ENCODE measurements around the gene ACTN1. TPM values are rescaled to one million over a fixed set of nuclear protein-coding genes. Genes with fewer than 3 reads are reported as not detected.

ACTN1 gene
- total RNA-seq, 4 donors from 2014 or later: 958 to 2,110 (median 1,439) TPM

- TF ChIP-seq POLR2AphosphoS5 (IDR thresholded peaks at IDR 0.05) (no peak), EP300 (IDR thresholded peaks at IDR 0.05) (no peak), POLR2A (IDR thresholded peaks at IDR 0.05; ENCODE audit: low read depth) (no peak)
- TF ChIP-seq, protein P1, sequence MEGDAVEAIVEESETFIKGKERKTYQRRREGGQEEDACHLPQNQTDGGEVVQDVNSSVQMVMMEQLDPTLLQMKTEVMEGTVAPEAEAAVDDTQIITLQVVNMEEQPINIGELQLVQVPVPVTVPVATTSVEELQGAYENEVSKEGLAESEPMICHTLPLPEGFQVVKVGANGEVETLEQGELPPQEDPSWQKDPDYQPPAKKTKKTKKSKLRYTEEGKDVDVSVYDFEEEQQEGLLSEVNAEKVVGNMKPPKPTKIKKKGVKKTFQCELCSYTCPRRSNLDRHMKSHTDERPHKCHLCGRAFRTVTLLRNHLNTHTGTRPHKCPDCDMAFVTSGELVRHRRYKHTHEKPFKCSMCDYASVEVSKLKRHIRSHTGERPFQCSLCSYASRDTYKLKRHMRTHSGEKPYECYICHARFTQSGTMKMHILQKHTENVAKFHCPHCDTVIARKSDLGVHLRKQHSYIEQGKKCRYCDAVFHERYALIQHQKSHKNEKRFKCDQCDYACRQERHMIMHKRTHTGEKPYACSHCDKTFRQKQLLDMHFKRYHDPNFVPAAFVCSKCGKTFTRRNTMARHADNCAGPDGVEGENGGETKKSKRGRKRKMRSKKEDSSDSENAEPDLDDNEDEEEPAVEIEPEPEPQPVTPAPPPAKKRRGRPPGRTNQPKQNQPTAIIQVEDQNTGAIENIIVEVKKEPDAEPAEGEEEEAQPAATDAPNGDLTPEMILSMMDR (IDR thresholded peaks at IDR 0.05): no peak
- no peak overlapping the region for H3K4me3 ChIP-seq
- peaks cover 0 to 40% (median 26%) of the 10 kb centered on the region in 4 donors for H3K4me1 ChIP-seq
- WGBS: 69% methylated on average over 12 of the region's 18 CpGs
- peak overlapping the region; percentile 71 to 98 (median 90) for H3K27ac ChIP-seq (replicated peaks in 1 of 4)
- H3K9me3 ChIP-seq: no peaks in the 10 kb centered on the region
- DNase-seq (ENCODE audit: extremely low spot score): no peak
- H3K36me3 ChIP-seq: peaks cover 97 to 100% (median 100%) of the 10 kb centered on the region in 4 donors
- intact Hi-C loops (cut with DNase I): no loop called here
- no peaks in the 10 kb centered on the region for H3K27me3 ChIP-seq
Measured at GRCh38 chr14:68877993-68878575, 101.0 kb downstream of the ACTN1 start.

GRCh38 chr14:68876976-68877375, 102.1 kb downstream of the ACTN1 start:
- H3K27ac ChIP-seq (replicated peaks in 1 of 4): peak overlapping the region; percentile 71 to 98 (median 90)
- peaks cover 93 to 100% (median 100%) of the 10 kb centered on the region in 4 donors for H3K36me3 ChIP-seq
- no peak overlapping the region for H3K4me3 ChIP-seq
- TF ChIP-seq POLR2AphosphoS5 (IDR thresholded peaks at IDR 0.05) (no peak), EP300 (IDR thresholded peaks at IDR 0.05) (no peak), POLR2A (IDR thresholded peaks at IDR 0.05; ENCODE audit: low read depth) (no peak)
- TF ChIP-seq, protein P1 (IDR thresholded peaks at IDR 0.05): no peak
- no peaks in the 10 kb centered on the region for H3K27me3 ChIP-seq
- H3K4me1 ChIP-seq: peaks cover 0 to 34% (median 21%) of the 10 kb centered on the region in 4 donors
- WGBS: 92% methylated on average over 6 of the region's 6 CpGs
- intact Hi-C loops (cut with DNase I): no loop called here
- H3K9me3 ChIP-seq: no peaks in the 10 kb centered on the region
- no peak for DNase-seq (ENCODE audit: extremely low spot score)

DNA sequence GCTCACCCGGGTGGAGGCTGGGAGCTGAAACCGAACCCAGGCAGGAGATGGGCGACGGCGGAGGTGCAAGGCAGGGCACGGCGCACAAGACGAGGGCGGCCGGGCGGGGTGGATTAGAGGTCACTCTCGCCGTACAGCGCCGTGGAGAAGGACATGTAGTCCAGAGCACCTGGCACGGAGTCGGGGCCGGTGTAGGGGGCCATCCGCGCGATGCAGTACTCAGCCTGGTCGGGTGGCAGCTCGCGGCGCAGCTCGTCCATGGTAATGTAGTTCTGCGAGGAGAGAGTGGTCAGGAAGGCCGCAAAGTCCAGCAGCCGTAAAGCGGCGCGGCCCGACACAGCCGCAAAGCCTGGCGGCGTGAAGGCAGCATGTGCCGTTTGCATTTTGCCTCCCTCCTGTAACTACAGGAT, 104.4 kb downstream of the ACTN1 start:
- 93% methylated on average over 37 of the region's 37 CpGs for WGBS
- Histone ChIP-seq H3K36me3 (peaks cover 78 to 90% (median 87%) of the 10 kb centered on the region in 4 donors), H3K27ac (replicated peaks in 1 of 4) (peak overlapping the region in 1 of 4 donors; percentile 10)

DNA sequence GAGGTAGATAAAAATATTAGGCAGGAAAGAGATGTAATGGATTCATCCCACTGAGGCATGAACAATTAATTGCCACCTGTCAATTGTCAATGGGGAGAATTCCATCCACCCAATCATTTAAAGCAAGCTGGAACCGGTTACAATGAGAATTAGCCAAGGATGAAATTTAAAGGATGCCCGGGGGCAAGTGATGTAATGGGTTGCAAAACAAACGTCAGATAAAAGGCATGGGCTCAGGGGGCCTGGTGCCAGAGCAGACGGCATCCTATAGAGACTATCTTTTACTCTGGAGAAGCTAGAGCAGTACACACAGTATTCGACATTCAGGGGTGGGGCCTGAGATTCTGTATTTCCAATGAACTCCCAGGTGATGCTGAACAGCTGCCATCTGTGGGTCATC, 105.7 kb downstream of the ACTN1 start:
- H3K27ac ChIP-seq (replicated peaks in 1 of 4): no peak overlapping the region
- 74% methylated on average over 5 of the region's 5 CpGs for WGBS
- no peaks in the 10 kb centered on the region for H3K27me3 ChIP-seq
- H3K36me3 ChIP-seq: peaks cover 65 to 77% (median 73%) of the 10 kb centered on the region in 4 donors
- no peak for DNase-seq (ENCODE audit: extremely low spot score)
- no peaks in the 10 kb centered on the region for H3K9me3 ChIP-seq
- no peaks in the 10 kb centered on the region for H3K4me1 ChIP-seq
- H3K4me3 ChIP-seq: no peak overlapping the region
- TF ChIP-seq POLR2A (IDR thresholded peaks at IDR 0.05; ENCODE audit: low read depth) (no peak), POLR2AphosphoS5 (IDR thresholded peaks at IDR 0.05) (no peak), EP300 (IDR thresholded peaks at IDR 0.05) (no peak)
- TF ChIP-seq, protein P1 (IDR thresholded peaks at IDR 0.05): no peak
- intact Hi-C loops (cut with DNase I): no loop called here

More for the DNA sequence above, 104.4 kb downstream of the ACTN1 start:
- no peaks in the 10 kb centered on the region for H3K9me3 ChIP-seq
- intact Hi-C loops (cut with DNase I): no loop called here
- TF ChIP-seq EP300 (IDR thresholded peaks at IDR 0.05) (no peak), POLR2AphosphoS5 (IDR thresholded peaks at IDR 0.05) (peak in 1 of 2 donors; percentile 33)
- no peak for DNase-seq (ENCODE audit: extremely low spot score)
- no peaks in the 10 kb centered on the region for H3K27me3 ChIP-seq
- no peak overlapping the region for H3K4me3 ChIP-seq
- peaks cover 0 to 14% (median 8%) of the 10 kb centered on the region in 4 donors for H3K4me1 ChIP-seq

DNA sequence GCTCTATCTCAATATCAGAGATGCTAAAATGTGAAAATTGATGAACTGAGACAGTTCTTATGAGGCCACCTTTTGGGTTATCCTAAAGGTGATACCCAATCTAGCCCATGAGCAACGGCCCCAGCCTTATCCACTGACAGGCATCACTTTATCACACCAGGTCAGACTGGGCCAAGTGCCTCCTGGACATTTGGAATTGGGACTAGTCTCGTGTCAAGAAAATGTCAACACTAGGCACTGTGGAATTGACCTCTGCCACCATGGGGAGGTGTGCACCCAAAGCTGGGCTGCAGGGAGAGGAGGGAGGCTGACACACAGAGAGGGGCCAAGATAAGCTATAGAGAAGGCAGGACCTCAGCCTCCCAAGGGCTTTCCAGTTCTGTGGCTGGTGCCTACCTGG, 107.7 kb downstream of the ACTN1 start:
- no peaks in the 10 kb centered on the region for H3K27me3 ChIP-seq
- TF ChIP-seq POLR2AphosphoS5 (IDR thresholded peaks at IDR 0.05) (peak in 1 of 2 donors; percentile 34), EP300 (IDR thresholded peaks at IDR 0.05) (no peak), POLR2A (IDR thresholded peaks at IDR 0.05; ENCODE audit: low read depth) (no peak)
- TF ChIP-seq, protein P1 (IDR thresholded peaks at IDR 0.05): no peak
- H3K4me3 ChIP-seq: no peak overlapping the region
- H3K36me3 ChIP-seq: peaks cover 45 to 57% (median 53%) of the 10 kb centered on the region in 4 donors
- 85% methylated on average over 2 of the region's 2 CpGs for WGBS
- H3K4me1 ChIP-seq: no peaks in the 10 kb centered on the region
- no peak for DNase-seq (ENCODE audit: extremely low spot score)
- intact Hi-C loops (cut with DNase I): no loop called here
- no peaks in the 10 kb centered on the region for H3K9me3 ChIP-seq
- peak overlapping the region in 1 of 4 donors; percentile 26 for H3K27ac ChIP-seq (replicated peaks in 1 of 4)

Measured in esophagus muscularis mucosa (tissue), 4 donors.